Uterus (tissue), 4 donors: ENCODE measurements around the gene GYPC. TPM values are rescaled to one million over a fixed set of nuclear protein-coding genes. Genes with fewer than 3 reads are reported as not detected.

ENCODE experiments used
- DNase-seq, 2 donors: peaks; one replicate each; pipeline ENCODE4 v3.0.0-alpha.2; 2019 to 2020
- H3K27ac ChIP-seq, 2 donors: fragments of 200-600 bp; sonication (generic); 1 replicate in 1 of 2; 2 replicates in 1 of 2; pipeline ENCODE4 v1.5.1; 2016 to 2018
- H3K27me3 ChIP-seq, 2 donors: fragments of 200-600 bp; sonication (generic); one replicate each; pipeline ENCODE4 v1.5.1; 2018 to 2019; ENCODE audit warnings: control low read depth in 1 of 2
- H3K36me3 ChIP-seq, 2 donors: fragments of 200-600 bp; sonication (generic); one replicate each; pipeline ENCODE4 v1.5.1; 2019; ENCODE audit warnings: control low read depth in 1 of 2
- H3K4me1 ChIP-seq, 2 donors: fragments of 200-600 bp; sonication (generic); one replicate each; pipeline ENCODE4 v1.5.1; 2018 to 2019; ENCODE audit warnings: control low read depth in 1 of 2
- H3K4me3 ChIP-seq, 2 donors: fragments of 200-600 bp; sonication (generic); 1 replicate in 1 of 2; 2 replicates in 1 of 2; pipeline ENCODE4 v1.5.1; 2018 to 2019; ENCODE audit warnings: mild to moderate bottlenecking in 1 of 2
- H3K9me3 ChIP-seq, 2 donors: fragments of 200-600 bp; sonication (generic); one replicate each; pipeline ENCODE4 v1.5.1; 2019; ENCODE audit warnings: control low read depth in 1 of 2
- POLR2A ChIP-seq, 2 donors: fragments of 450-650 bp; IDR thresholded peaks; one replicate each; pipeline ENCODE4 v1.6.1; 2016; ENCODE audit warnings: antibody characterized with exemption in 2 of 2, mild to moderate bottlenecking in 1 of 2, moderate library complexity in 1 of 2
- intact Hi-C: fragments of 100-400 bp; cut with DNase I; formaldehyde crosslinking; loops from one replicate; pipeline ENCODE4 v1.15.1; 2023; ENCODE audit warnings: low total_unique reads
- total RNA-seq, 4 donors: library from RNA; depleted of rRNA in 3 of 4; stranded (reverse); fragments of >200 nt in 3 of 4; gene quantifications; one replicate each; pipeline versions ENCODE4 v1.1.0 to v1.2.4, GENCODE V29; 2014 to 2023
- TF ChIP-seq, protein P1 (sequence below), 4 experiments: fragments of 200-600 bp in 2 of 4; fragments of 450-650 bp in 2 of 4; sonication (generic) in 2 of 4; IDR thresholded peaks; one replicate each; pipeline ENCODE4 v1.5.1; 2016 to 2019; ENCODE audit warnings: antibody characterized with exemption in 4 of 4, mild to moderate bottlenecking in 2 of 4, moderate library complexity in 1 of 4
- donor health status: DM: yes; HTN: yes; CAD: no.

Gene GYPC
- total RNA-seq, 4 donors from 2014 or later = 35.1 to 75.0 (median 57.8) TPM

- Histone ChIP-seq H3K4me1 (no peaks in the 10 kb centered on the region), H3K36me3 (no peaks in the 10 kb centered on the region), H3K4me3 (no peak overlapping the region), H3K27ac (no peak overlapping the region), H3K9me3 (no peaks in the 10 kb centered on the region), H3K27me3 (no peaks in the 10 kb centered on the region)
- no peak for TF ChIP-seq POLR2A (IDR thresholded peaks at IDR 0.05)
- TF ChIP-seq, protein P1, sequence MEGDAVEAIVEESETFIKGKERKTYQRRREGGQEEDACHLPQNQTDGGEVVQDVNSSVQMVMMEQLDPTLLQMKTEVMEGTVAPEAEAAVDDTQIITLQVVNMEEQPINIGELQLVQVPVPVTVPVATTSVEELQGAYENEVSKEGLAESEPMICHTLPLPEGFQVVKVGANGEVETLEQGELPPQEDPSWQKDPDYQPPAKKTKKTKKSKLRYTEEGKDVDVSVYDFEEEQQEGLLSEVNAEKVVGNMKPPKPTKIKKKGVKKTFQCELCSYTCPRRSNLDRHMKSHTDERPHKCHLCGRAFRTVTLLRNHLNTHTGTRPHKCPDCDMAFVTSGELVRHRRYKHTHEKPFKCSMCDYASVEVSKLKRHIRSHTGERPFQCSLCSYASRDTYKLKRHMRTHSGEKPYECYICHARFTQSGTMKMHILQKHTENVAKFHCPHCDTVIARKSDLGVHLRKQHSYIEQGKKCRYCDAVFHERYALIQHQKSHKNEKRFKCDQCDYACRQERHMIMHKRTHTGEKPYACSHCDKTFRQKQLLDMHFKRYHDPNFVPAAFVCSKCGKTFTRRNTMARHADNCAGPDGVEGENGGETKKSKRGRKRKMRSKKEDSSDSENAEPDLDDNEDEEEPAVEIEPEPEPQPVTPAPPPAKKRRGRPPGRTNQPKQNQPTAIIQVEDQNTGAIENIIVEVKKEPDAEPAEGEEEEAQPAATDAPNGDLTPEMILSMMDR (IDR thresholded peaks at IDR 0.05) = no peak
- DNase-seq = no peak
- intact Hi-C loops = no loop called here
Observed at GRCh38 chr2:126731353-126731752, 75.4 kb downstream of the GYPC start.

- no peak for TF ChIP-seq POLR2A (IDR thresholded peaks at IDR 0.05)
- TF ChIP-seq, protein P1 (IDR thresholded peaks at IDR 0.05) = no peak
- Histone ChIP-seq H3K9me3 (no peaks in the 10 kb centered on the region), H3K4me3 (no peak overlapping the region), H3K27me3 (no peaks in the 10 kb centered on the region), H3K36me3 (no peaks in the 10 kb centered on the region), H3K27ac (no peak overlapping the region), H3K4me1 (no peaks in the 10 kb centered on the region)
- no peak for DNase-seq
- intact Hi-C loops = no loop called here
Observed at GRCh38 chr2:126732682-126733245, 76.8 kb downstream of the GYPC start.

GRCh38 chr2:126733795-126734194 is 77.8 kb downstream of the GYPC start:
- DNase-seq = no peak
- no peak overlapping the region for H3K27ac ChIP-seq
- H3K4me3 ChIP-seq = no peak overlapping the region
- no peaks in the 10 kb centered on the region for H3K4me1 ChIP-seq
- H3K36me3 ChIP-seq = no peaks in the 10 kb centered on the region
- TF ChIP-seq POLR2A (IDR thresholded peaks at IDR 0.05) = no peak
- TF ChIP-seq, protein P1 (IDR thresholded peaks at IDR 0.05) = no peak
- no peaks in the 10 kb centered on the region for H3K27me3 ChIP-seq
- H3K9me3 ChIP-seq = no peaks in the 10 kb centered on the region
- intact Hi-C loops = no loop called here

DNA sequence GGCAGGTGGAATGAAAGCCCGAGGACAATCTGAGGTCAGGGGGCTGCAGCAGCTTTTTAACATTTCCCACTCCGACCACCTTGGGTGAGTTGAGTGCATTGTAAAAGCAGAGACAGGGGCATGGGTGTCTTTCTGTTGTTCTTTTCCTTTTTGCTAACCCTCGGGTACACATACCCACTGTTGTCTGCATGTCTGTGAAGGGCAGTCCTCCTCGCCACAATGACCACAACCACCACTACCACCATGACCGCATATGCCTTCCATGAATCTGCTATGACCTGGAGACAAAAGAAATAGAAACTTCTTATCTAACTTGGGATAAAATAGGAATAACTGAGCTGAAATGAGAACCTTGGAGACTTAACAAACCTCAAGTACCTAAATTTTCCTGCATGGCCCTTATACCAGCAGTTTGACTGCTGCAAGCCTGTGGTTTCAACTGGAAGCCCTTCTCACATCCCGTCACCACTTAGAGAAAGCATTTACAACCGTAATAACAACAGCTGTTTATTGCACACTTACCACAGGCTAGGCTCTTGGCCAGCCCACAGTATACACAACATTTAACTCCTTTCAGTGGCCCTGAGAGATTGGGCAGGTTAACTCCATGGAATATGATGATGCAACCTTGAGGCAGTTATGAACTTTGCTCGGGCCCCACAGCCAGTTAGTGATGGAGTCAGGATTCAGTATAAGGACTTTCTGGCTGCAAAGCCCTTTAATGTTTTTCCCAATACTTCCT is 80.3 kb downstream of the GYPC start:
- Histone ChIP-seq H3K27me3 (no peaks in the 10 kb centered on the region), H3K36me3 (no peaks in the 10 kb centered on the region), H3K4me1 (no peaks in the 10 kb centered on the region), H3K27ac (no peak overlapping the region), H3K9me3 (no peaks in the 10 kb centered on the region), H3K4me3 (no peak overlapping the region)
- TF ChIP-seq, protein P1 (IDR thresholded peaks at IDR 0.05) = no peak
- no peak for TF ChIP-seq POLR2A (IDR thresholded peaks at IDR 0.05)
- DNase-seq = no peak
- intact Hi-C loops = no loop called here

DNA sequence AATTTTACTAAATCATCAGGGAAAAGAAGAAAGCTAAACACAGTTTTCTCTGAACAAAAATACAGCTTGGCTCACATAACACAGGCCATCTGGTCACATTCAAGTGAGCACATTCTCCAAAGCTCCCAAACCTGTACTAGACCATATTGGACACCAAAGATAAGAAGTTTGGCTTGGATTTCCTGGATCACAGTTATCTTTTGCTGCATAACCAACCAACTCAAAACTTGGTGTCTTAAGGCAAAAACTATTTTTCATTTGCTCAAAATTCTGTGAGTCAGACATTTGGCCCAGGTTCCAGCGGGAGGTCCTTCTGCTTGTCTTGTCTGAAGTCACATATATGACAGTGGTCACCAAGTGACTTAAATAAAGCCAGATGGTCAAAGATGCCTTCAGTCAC is 83.2 kb downstream of the GYPC start:
- intact Hi-C loops = no loop called here

More for the DNA sequence above, 83.2 kb downstream of the GYPC start:
- no peak overlapping the region for H3K27ac ChIP-seq
- no peak overlapping the region for H3K4me3 ChIP-seq
- H3K9me3 ChIP-seq = no peaks in the 10 kb centered on the region
- H3K36me3 ChIP-seq = no peaks in the 10 kb centered on the region
- DNase-seq = no peak
- H3K4me1 ChIP-seq = no peaks in the 10 kb centered on the region
- TF ChIP-seq, protein P1 (IDR thresholded peaks at IDR 0.05) = no peak
- no peak for TF ChIP-seq POLR2A (IDR thresholded peaks at IDR 0.05)
- no peaks in the 10 kb centered on the region for H3K27me3 ChIP-seq
